Ecto neural progenitor cell (in vitro differentiated cells): ENCODE measurements around the gene ANLN.
"Not testable (repeated sequence)": the region's sequence is repeated elsewhere in the genome, so short reads cannot be mapped to it uniquely, and the experiment has no call there.

Experiments used
- DNase-seq: peaks from one replicate; pipeline ENCODE4 v3.0.0-alpha.2; 2018; ENCODE audit warnings: low spot score

ANLN gene

DNA sequence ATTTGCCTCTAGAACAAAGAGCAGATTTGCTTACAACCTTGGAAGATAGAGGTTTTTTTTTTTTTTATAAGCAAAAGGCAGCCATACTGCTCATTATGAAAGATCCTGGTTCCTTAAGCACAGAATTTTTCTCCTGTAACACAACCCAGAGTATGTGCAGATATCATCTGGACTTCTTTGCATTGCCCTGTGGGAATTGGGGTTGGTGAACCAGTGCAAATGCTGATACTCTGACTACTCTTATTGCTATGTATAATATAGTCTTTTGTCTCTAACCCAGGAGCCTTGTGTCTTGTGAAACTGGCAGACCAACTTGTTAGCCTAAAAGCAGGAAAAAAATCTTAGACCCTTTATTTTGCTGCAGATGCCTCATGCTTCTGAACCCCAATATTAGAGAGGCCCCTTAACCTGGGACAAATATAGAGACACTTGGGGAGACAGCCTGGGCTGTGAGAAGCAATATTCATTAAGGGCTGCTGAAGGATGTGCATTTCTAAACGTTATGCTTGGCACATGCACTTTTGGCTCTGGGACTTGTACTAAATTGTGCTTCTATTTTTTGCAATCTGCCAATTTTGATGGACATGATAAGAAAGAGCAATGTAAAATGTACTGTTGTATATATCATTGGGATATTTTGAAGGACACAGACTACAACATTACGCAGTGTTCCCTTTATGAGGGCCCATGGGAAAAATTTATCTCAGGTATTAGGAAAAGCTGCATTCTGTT lies 78.9 kb downstream of the ANLN start:
- DNase-seq, result no peak

GRCh38 chr7:36469236-36469635 lies 79.6 kb downstream of the ANLN start:
- DNase-seq, result no peak

GRCh38 chr7:36472141-36472729 lies 82.6 kb downstream of the ANLN start:
- DNase-seq, result no peak

GRCh38 chr7:36473454-36474282 lies 84.0 kb downstream of the ANLN start:
- peak; percentile 72 for DNase-seq

DNA sequence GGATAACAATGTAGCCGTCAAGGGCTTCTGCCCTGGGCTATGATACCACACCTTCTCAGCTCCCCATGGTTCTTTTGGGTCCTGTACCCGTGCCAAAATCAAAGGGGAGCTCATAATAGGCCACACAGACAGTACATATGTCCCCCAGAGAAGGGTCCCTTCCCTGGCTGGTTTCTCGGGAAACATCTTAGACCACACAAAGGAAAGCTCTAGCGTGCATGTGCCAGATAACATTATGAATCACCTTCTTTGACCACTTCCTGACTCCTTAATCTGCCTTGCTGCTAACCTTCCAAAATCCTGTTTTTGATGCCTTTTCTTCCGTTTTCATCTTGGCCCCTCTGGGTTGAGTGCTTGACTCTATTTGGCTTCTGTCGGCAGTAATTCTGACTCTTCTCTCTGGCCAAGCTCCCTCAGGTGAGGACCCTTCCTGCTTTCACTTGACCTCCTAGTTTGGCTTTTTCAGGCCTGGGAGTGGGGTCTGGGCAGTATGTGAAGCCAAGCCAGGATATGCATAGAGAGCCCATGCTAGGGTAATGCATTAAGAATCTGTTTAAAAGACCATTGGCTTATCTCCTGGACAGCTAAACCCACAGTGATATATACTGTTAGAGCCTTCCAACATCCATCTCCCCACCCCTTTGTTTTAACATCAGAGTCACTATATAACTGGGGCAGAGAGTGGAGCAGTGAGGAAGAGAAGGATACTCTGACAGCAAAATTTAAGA lies 84.8 kb downstream of the ANLN start:
- no peak for DNase-seq

GRCh38 chr7:36475011-36475342 lies 85.3 kb downstream of the ANLN start:
- no peak for DNase-seq

DNA sequence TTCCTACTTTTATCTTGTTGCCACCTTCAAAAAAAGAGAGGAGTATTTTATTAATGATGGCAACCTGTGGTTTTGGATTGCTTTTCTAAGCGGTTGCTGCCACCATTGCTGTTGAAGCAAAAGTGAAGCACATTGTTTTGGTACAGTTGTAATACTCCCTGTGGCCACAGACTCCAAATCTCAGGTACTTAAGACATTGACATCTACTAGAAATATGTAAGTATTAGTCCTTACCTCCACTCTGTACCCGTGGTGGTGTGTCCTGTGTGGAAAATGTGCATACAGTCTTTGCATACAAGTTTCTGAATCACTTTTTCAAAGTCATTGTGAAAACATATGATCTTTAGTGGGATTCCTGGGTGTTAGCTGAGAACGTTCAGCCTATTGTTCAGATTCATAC lies 85.7 kb downstream of the ANLN start:
- no peak for DNase-seq

DNA sequence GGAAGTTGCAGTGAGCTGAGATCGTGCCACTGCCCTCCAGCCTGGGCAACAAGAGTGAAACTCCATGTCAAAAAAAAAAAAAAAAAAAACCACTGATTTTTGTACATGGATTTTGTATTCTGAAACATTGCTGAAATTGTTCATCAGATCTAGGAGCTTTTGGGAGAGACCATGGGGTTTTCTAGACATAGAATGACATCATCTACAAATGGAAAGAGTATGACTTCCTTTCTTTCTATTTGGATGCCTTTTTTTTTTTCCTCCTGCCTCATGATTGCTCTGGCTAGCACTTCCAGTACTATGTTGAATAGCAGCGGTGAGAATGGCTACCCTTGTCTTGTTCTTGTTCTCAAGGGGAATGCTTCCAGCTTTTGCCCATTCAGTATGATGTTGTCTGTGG lies 89.1 kb downstream of the ANLN start:
- no peak for DNase-seq

- DNase-seq, result not testable (repeated sequence)
Measured at GRCh38 chr7:36483853-36484252, 94.2 kb downstream of the ANLN start.

- no peak for DNase-seq
Measured at GRCh38 chr7:36484265-36484664, 94.6 kb downstream of the ANLN start.

DNA sequence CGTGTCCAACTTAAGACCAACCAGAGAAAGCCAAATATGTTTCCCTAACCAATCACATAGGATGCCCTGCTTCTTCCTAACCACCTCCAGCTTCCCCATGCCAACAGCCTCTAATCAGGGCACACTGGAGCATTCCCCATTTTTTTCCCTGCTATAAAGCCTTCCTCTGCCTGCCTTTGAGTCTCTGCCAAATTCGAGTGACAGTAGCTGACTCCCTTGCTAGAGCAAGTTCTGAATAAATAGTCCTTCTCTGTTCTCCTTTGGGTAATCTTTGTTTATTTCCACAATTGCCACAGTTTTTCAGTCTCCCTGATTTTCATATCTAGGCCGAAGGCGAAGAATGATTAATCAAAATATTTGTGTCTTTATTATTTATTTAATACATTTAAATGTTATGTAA lies 96.7 kb downstream of the ANLN start:
- DNase-seq, result no peak

DNA sequence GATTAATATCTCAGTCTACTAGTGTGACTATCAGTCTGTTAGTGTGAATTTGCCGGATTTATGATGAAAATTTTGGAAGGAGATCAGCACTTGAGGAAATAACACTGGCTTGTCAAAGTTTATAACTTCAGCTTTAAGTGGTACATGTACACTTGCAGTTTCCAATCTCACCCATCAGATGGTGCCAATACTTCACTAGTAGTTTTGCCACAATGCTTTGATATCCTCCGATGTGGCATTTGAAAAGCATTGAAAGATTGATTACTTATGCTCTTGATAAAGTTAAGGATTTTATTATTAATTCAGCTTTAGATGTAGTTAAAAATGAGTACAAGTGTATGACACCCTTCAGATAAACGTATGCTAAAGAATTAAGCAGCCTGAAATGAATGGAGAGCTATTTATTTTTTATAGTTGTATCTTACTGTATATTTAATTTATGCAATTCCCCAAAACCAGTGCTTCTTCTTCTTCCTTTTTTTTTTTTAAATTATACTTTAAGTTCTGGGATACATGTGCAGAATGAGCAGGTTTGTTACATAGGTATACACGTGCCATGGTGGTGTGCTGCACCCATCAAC lies 98.2 kb downstream of the ANLN start:
- no peak for DNase-seq

DNA sequence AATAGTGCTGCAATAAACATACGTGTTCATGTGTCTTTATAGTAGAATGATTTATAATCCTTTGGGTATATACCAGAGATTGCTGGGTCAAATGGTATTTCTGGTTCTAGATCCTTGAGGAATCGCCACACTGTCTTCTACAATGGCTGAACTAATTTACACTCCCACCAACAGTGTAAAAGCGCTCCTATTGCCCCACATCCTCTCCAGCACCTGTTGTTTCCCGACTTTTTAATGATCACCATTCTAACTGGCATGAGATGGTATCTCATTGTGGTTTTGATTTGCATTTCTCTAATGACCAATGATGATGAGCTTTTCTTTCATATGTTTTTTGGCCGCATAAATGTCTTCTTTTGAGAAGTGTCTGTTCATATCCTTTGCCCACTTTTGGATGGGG lies 99.0 kb downstream of the ANLN start:
- DNase-seq, result not testable (repeated sequence)

- DNase-seq, result no peak
Measured at GRCh38 chr7:36490419-36490830, 100.8 kb downstream of the ANLN start.

DNA sequence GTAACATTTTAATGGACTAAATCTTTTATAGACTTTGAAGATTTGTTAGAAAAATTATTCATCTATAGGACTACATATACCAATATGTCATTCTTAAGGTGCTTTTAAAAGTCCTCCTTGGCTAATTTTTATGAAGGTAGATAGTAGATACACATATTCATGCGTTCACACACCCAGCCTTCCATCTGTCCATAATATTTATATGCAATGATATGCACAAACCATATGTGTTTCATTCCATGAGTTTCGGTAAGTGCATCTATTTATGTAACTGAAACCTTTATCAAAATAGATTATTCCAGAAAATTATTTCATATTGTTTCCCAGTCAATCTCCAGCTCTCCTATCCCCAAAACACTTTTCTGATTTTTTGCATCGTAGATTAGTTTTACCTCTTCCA lies 101.7 kb downstream of the ANLN start:
- no peak for DNase-seq

GRCh38 chr7:36496576-36496975 lies 106.9 kb downstream of the ANLN start:
- no peak for DNase-seq

DNA sequence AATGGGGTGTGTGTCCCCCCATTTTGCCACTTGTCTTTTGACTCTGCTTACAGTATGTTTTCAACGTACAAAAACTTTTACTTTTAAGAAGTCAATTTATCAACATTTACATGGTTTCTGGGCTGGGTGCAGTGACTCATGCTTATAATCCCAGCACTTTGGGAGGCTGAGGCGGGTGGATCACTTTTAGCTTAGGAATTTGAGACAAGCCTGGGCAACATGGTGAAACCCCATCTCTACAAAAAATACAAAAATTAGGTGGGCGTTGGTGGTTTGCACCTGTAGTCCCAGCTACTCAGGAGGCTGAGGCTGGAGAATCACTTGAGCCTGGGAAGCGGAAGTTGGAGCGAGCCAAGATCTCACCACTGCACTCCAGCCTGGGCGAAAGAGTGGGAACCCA lies 107.5 kb downstream of the ANLN start:
- not testable (repeated sequence) for DNase-seq

DNA sequence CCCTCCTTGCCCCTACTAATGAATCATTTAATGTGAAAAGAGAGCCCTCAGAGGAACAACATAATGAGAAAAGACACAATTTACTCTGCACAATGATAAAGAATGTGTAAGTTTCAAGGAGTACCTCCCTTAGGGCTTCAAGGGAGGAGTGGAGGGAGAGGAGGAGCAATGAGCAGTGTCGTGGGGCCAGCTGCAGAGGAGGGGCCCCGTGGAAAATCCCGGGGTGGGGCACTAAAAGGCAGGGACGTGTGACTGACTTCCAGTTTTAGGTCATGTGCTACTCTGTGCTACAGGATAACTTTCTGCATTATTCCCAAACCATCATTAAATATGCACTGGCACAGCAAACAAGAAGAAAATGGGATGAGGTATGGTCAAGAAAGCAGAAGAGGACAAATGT lies 108.1 kb downstream of the ANLN start:
- DNase-seq, result no peak
